ENCODE results near the gene OR4C6.

Gene OR4C6

GRCh38 chr11:55661901-55662300, at the start of gene OR4C6:
TSS of gene OR4C6 (plus strand) at chr11:55662201. CDS start at chr11:55665167, 2,966 bp downstream.
- no peaks in the 10 kb centered on the region for H3K27me3 ChIP-seq (replicated peaks)
- no peak within 1 kb of the TSS for H3K4me3 ChIP-seq (ENCODE audit: low read depth, low read length)
- in situ Hi-C loops (cut with HindIII; ENCODE audit: low pct_ligation_motif_present, low sequenced_read_pairs), result no loop called here
- no peak for TF ChIP-seq CTCF (IDR thresholded peaks at IDR 0.05; ENCODE audit: low read depth, low read length, missing control alignments)
- H3K36me3 ChIP-seq (replicated peaks), result no peaks in the 10 kb centered on the region
- no peak for DNase-seq
- H3K27ac ChIP-seq, result no peak within 1 kb of the TSS

- DNase-seq, result no peak
- H3K27me3 ChIP-seq (replicated peaks), result no peaks in the 10 kb centered on the region
- in situ Hi-C loops (cut with HindIII; ENCODE audit: low pct_ligation_motif_present, low sequenced_read_pairs), result no loop called here
- H3K27ac ChIP-seq, result no peak overlapping the region
- TF ChIP-seq CTCF (IDR thresholded peaks at IDR 0.05; ENCODE audit: low read depth, low read length, missing control alignments), result no peak
- no peak overlapping the region for H3K4me3 ChIP-seq (ENCODE audit: low read depth, low read length)
- H3K36me3 ChIP-seq (replicated peaks), result no peaks in the 10 kb centered on the region
Observed at GRCh38 chr11:55624531-55624930, 37.5 kb upstream of the OR4C6 start.

- no peaks in the 10 kb centered on the region for H3K36me3 ChIP-seq (replicated peaks)
- no peaks in the 10 kb centered on the region for H3K27me3 ChIP-seq (replicated peaks)
- in situ Hi-C loops (cut with HindIII; ENCODE audit: low pct_ligation_motif_present, low sequenced_read_pairs), result no loop called here
- H3K4me3 ChIP-seq (ENCODE audit: low read depth, low read length), result no peak within 1 kb of the TSS
- no peak for TF ChIP-seq CTCF (IDR thresholded peaks at IDR 0.05; ENCODE audit: low read depth, low read length, missing control alignments)
- H3K27ac ChIP-seq, result no peak within 1 kb of the TSS
- no peak for DNase-seq
Observed at GRCh38 chr11:55634813-55635212, 27.2 kb upstream of the OR4C6 start, which contains the start of gene OR4P4. TSS of gene OR4P4 (plus strand) at chr11:55635113.

- Histone ChIP-seq H3K4me3 (ENCODE audit: low read depth, low read length) (no peak within 1 kb of the TSS), H3K27ac (no peak within 1 kb of the TSS), H3K27me3 (replicated peaks) (no peaks in the 10 kb centered on the region), H3K36me3 (replicated peaks) (no peaks in the 10 kb centered on the region)
- no peak for DNase-seq
- in situ Hi-C loops (cut with HindIII; ENCODE audit: low pct_ligation_motif_present, low sequenced_read_pairs), result no loop called here
- no peak for TF ChIP-seq CTCF (IDR thresholded peaks at IDR 0.05; ENCODE audit: low read depth, low read length, missing control alignments)
Observed at GRCh38 chr11:55648027-55648426, 14.0 kb upstream of the OR4C6 start, which contains the start of gene OR4S2. TSS of gene OR4S2 (plus strand) at chr11:55648327. CDS start at chr11:55650904, 2,577 bp downstream.

- in situ Hi-C loops (cut with HindIII; ENCODE audit: low pct_ligation_motif_present, low sequenced_read_pairs), result no loop called here
- TF ChIP-seq CTCF (IDR thresholded peaks at IDR 0.05; ENCODE audit: low read depth, low read length, missing control alignments), result no peak
- Histone ChIP-seq H3K36me3 (replicated peaks) (no peaks in the 10 kb centered on the region), H3K4me3 (ENCODE audit: low read depth, low read length) (no peak overlapping the region), H3K27me3 (replicated peaks) (no peaks in the 10 kb centered on the region), H3K27ac (no peak overlapping the region)
- DNase-seq, result no peak
Observed at GRCh38 chr11:55652560-55652959, 9.4 kb upstream of the OR4C6 start.

GRCh38 chr11:55655096-55655495, 6.9 kb upstream of the OR4C6 start:
- Histone ChIP-seq H3K27ac (no peak overlapping the region), H3K36me3 (replicated peaks) (no peaks in the 10 kb centered on the region), H3K4me3 (ENCODE audit: low read depth, low read length) (no peak overlapping the region), H3K27me3 (replicated peaks) (no peaks in the 10 kb centered on the region)
- no peak for DNase-seq
- no peak for TF ChIP-seq CTCF (IDR thresholded peaks at IDR 0.05; ENCODE audit: low read depth, low read length, missing control alignments)
- in situ Hi-C loops (cut with HindIII; ENCODE audit: low pct_ligation_motif_present, low sequenced_read_pairs), result no loop called here
